T follicular helper cell (primary cell): ENCODE results near the gene LOXL4.

Source experiments
- DNase-seq: peaks from one replicate; pipeline ENCODE4 v3.0.0-alpha.2; 2020; ENCODE audit warnings: low read depth

Gene LOXL4

GRCh38 chr10:98295401-98295811 lies 27.4 kb upstream of the LOXL4 start:
- no peak for DNase-seq

- no peak for DNase-seq
Measured at GRCh38 chr10:98294270-98294627, 26.3 kb upstream of the LOXL4 start.

DNA sequence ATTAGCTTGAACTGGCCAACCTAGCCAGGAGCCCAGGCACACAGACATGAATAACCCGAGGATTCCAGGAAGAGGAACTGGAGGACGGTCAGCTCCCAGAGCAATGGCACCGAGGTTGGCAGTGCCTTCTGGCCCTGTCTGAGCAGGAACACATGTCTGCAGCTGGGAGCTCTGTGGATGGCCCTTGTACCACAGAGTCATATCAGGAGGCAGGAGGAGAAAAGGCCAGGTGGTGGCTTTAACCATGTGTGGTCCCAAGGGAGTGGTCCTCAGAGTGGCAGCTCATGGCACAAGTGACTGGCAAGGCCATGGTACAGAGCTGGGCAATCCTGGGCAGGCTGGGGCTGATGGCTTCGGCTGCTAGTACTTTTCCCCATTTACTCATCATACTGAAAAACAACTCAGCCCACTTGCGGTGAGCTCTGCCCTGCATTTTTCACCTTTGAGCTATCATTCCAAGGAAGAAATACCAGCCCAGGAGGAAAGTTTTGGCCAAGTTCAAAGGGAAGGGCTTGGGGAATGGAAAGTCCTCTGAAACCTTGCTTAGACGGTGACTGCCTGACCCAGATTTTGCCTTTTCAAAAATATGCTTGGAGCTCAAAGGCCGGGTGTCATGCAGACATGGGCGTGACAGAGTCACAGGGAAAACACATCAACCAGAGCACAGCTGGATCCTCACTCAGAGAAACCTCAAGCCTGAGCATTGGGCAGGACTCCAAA lies 25.7 kb upstream of the LOXL4 start:
- no peak for DNase-seq

- no peak for DNase-seq
Measured at GRCh38 chr10:98292971-98293370, 25.0 kb upstream of the LOXL4 start.

- DNase-seq: no peak
Measured at GRCh38 chr10:98289802-98290209, 21.8 kb upstream of the LOXL4 start.

DNA sequence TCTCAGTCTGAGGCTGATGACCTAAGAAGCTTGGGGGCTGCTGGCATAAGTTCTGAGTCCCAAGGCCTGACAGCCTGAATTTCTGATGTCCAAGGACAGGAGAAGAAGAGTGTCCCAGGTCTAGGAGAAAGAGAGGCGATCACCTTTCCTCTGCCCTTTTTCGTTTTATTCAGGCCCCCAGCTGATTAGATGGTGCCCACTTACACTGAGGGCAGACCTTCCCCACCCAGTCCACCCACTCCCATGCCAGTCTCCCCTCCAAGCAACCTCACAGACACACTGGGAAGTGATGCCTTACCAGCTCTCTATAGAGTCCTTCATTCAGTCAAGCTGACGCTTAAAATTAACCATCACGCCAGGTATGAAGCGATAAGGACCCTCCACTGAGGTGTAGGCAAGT lies 19.3 kb upstream of the LOXL4 start:
- no peak for DNase-seq

- DNase-seq: no peak
Measured at GRCh38 chr10:98286419-98286818, 18.4 kb upstream of the LOXL4 start.

GRCh38 chr10:98285416-98285815 lies 17.4 kb upstream of the LOXL4 start:
- DNase-seq: no peak

DNA sequence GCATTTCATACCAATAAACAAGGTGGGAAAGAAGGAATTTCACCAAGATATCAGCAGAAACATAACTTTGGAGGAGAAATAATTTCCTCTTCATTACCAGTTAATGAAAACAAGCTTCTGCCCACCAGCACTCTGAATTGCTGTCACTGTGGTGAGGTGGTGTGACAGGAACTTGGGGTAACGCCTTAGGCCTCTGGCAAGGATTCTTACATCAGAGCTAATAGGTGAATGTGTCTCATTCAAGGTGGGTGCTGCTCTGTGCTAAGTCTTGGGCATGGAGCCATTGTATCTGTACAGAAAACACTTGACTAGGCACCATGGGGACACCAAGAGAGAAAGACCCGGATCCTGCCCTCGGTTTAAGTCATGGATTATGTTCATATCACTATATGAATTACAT lies 8.3 kb upstream of the LOXL4 start:
- no peak for DNase-seq

DNA sequence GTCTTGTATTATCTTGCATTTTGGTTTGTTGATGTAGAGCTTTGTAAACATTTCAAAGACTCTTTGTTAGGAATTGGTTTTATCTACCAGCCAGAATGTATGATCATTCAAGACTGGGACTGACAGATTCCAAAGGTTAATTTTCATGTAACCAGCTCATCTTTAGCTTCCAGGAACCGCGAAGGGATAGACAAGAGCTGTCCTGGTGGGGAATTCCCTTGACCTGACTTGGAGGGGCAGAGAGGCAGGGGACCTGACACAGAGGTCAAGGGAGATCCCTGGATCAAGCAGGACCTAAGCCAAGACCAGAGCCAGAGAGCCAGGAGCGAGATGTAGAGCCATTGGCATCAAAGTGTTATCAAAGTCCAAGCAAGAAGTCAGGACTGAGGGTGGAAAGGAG lies 6.6 kb upstream of the LOXL4 start:
- DNase-seq: no peak

DNA sequence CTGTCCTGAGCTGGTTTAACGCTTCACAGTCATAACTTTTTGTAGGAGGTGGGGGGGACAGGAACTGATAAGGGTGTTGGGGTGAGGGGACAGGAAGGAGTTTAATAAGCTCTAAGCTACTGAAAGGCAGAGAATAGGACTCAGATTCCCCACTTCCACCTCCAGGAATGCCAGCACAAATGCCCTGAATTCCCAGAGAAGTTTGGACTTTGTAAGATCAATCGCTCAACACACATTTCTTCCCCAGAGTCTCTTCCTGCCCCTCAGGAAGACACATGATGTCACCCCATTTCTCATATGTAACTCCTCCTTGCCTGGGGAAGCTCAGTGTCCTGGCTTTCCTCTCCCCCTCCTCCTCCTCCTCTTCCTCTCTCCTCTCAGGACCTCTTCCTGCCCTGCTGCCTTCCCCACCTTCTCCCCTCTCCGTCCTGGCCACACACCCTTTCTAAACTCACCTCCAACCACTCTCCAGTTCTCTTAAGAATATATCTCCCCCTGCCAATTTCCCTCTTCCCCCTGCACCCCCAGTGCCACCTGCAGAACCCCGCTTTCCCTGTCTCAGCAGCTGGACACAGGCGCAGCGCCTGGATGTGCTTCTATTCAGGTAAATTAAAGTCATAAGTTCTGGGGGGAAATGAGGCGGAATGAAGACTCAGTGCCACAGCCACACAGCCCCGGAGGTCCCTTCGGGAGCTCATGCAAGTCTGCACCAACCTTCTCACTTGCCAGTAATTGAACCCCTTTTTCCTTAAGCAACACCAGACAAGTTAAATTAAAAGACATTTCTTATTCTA lies 5.3 kb upstream of the LOXL4 start:
- DNase-seq: no peak

GRCh38 chr10:98272656-98273055 lies 4.7 kb upstream of the LOXL4 start:
- DNase-seq: no peak

DNA sequence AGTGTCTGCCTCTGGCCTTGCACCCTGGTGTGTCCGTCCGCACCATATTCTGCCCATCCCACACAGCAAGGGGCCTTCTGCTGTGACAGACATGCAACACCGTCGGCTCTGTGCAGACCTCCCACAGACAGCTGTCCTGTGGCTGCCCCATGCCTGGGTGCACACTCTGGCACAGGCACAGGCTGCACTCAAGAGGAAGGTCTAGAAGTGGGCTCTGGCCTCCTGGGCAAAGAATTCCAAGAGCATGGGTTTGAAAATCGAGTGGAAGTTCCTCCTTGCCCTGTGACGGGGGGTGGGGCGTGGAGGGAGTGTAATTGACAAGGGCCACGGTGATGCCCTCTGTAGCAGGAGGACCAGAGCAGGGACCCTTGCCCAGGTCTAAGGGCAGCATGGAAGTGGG lies 4.3 kb upstream of the LOXL4 start:
- DNase-seq: no peak

DNA sequence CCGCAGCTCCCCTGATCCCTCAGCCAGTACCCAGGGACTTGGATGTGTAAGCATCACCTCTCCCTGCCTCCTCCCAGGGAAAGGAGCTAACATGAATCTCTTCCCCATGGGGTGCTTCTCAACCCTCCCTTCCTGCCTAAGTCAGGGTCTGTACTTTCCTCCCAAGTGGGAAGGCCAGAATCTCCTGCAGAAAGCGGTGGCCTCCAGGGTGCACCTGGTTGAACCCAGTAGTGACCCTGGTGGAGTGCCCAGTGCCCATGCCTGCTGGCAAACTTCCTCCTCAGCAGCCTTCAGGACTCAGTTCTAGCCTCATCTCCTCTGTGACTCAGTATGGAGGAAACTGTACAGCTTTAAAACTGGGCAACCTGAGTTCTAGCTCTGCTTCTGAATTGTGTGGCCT lies 2.8 kb upstream of the LOXL4 start:
- DNase-seq: no peak

GRCh38 chr10:98270073-98270740 lies 2.2 kb upstream of the LOXL4 start:
- DNase-seq: no peak

- no peak for DNase-seq
Measured at GRCh38 chr10:98269435-98269912, 1.5 kb upstream of the LOXL4 start.

GRCh38 chr10:98268694-98269431 lies 869 bp upstream of the LOXL4 start:
- no peak for DNase-seq

GRCh38 chr10:98267069-98267893 lies 713 bp downstream of the LOXL4 start:
- DNase-seq: no peak

- no peak for DNase-seq
Measured at GRCh38 chr10:98266647-98267046, 1.3 kb downstream of the LOXL4 start.

- DNase-seq: no peak
Measured at GRCh38 chr10:98265403-98266378, 2.3 kb downstream of the LOXL4 start.
